Smooth muscle cell of the coronary artery (primary cell): ENCODE results near the gene COMMD9. TPM values are rescaled to one million over a fixed set of nuclear protein-coding genes. Genes with fewer than 3 reads are reported as not detected.

ENCODE experiments used
- total RNA-seq: library from RNA; depleted of rRNA; stranded (reverse); fragments of >200 nt; gene quantifications from 2 replicates; pipeline ENCODE4 v1.2.3, GENCODE V29; 2014; ENCODE audit warnings: low replicate concordance

COMMD9 gene
- total RNA-seq: 22.1 and 27.2 TPM in 2 replicates

DNA sequence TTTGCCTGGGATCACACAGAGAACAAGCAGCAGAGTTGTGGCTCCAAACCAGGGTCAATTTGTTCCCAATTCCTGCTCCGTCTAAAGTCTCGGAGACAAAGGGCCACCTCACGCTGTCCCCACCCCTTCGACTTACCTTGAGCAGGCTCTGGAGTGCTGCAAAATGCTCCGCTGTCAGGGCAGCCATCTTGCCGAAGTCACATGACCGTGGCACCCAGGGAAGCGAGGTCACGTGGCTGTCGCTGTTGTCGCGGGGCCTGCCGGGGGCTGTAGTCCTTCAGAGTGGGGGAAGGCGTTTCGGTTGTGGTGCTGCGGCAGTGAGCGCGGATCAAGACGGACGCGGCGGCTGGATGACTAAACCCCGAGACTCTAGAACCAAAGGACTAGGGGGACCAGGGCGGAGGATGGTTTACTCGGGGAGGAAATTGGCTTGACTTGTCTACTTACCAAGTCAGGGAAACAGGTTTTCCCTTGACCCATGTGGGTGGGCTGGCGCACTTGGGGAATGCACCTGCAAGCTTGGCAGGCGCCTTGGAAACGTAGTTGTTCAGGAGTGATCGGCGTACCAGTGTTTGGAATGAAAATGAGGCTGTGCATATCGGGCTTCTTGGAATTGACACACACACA lies at the start of gene COMMD9:
Gene COMMD9 (minus strand): TSS at position 199 of the 627 bp plus-strand sequence. CDS start 12 bp downstream, at position 187.

DNA sequence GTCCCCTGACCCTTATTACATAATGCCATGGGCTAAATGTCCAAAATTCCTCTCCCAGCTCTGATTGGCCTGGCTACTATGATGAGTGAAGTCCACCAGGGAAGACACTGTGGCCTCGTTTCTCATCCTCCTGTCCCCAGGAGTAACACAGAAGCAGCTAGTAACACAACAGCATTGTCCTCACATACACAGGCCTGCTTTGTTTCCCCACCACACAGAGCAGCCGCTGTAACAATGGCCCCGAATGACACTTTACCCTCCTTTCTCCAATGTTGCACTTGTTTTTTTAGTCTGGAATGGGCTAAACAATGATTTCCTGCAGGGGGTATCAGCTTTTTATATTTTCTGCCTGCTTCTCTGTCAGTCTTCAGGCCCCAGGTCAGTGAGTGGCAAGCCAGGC lies 6.7 kb upstream of the COMMD9 start, which contains the start of gene PRR5L:
Gene PRR5L (plus strand): TSS at position 363 of the 400 bp plus-strand sequence. CDS start 104,834 bp downstream, outside the sequence.

Other genes with a start within 250 kb of the COMMD9 start
- 6.3 and 43.7 TPM in 2 replicates for gene PRR5L, start 6.9 kb upstream of the COMMD9 start, total RNA-seq
- 4.3 and 6.1 TPM in 2 replicates for gene TRAF6, start 220.8 kb upstream of the COMMD9 start, total RNA-seq